ENCODE data around the gene FGR. TPM values are rescaled to one million over a fixed set of nuclear protein-coding genes. Genes with fewer than 3 reads are reported as not detected.
A peak's percentile ranks its signal among the peaks of the same experiment; 100 is the strongest.

The FGR gene
- total RNA-seq, 1 donor, result 0.18 TPM

DNA sequence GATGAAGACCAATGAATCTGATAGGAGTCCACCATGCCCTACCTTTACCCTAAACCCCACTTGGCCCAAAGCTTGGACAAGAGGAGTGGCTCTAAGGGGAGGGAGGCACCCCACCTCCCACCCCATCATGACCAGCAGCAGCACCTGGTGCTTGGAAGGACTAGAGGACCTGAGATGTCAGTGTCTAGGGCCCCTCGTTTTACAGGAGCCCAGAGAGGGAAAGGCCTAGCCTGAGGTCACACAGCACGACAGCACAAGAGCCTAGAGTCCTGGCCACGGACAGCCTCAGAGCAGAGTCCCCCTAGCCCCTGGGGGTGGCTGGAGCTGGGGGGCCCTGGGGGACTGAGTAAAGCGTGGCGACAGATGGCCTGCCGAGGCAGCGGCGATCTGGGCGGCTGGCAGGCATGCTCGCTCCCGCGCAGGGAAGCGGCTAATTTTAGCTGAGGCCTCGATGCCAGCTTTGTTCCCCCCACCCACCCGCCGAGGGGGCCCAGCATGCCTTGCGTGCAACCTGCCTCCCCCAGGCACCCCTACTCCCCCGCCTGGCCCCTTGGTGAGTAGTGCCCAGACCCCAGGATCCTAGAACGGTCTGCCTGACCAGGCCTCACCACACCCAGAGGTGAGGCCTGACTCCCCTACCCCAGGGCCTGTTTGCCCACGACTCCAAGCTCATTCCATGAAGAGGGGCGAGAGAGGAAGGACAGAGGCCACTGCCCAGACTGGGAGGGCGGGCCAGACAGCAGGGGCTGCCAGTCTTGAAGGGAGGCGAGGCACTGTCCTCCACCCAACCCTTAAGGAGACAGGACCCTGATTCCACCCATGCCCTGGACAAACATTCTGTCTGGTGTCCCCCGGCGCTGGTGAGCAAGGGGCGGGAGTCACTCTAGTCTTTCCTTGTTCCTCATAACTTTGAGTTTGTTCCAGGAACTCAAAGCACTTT, 70.0 kb downstream of the FGR start:
- DNase-seq (ENCODE audit: low read depth), result no peak
- TF ChIP-seq, protein P1, sequence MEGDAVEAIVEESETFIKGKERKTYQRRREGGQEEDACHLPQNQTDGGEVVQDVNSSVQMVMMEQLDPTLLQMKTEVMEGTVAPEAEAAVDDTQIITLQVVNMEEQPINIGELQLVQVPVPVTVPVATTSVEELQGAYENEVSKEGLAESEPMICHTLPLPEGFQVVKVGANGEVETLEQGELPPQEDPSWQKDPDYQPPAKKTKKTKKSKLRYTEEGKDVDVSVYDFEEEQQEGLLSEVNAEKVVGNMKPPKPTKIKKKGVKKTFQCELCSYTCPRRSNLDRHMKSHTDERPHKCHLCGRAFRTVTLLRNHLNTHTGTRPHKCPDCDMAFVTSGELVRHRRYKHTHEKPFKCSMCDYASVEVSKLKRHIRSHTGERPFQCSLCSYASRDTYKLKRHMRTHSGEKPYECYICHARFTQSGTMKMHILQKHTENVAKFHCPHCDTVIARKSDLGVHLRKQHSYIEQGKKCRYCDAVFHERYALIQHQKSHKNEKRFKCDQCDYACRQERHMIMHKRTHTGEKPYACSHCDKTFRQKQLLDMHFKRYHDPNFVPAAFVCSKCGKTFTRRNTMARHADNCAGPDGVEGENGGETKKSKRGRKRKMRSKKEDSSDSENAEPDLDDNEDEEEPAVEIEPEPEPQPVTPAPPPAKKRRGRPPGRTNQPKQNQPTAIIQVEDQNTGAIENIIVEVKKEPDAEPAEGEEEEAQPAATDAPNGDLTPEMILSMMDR (IDR thresholded peaks at IDR 0.05; ENCODE audit: insufficient read depth, low read length), result no peak
- H3K4me3 ChIP-seq (ENCODE audit: low read depth, low read length), result no peak overlapping the region

DNA sequence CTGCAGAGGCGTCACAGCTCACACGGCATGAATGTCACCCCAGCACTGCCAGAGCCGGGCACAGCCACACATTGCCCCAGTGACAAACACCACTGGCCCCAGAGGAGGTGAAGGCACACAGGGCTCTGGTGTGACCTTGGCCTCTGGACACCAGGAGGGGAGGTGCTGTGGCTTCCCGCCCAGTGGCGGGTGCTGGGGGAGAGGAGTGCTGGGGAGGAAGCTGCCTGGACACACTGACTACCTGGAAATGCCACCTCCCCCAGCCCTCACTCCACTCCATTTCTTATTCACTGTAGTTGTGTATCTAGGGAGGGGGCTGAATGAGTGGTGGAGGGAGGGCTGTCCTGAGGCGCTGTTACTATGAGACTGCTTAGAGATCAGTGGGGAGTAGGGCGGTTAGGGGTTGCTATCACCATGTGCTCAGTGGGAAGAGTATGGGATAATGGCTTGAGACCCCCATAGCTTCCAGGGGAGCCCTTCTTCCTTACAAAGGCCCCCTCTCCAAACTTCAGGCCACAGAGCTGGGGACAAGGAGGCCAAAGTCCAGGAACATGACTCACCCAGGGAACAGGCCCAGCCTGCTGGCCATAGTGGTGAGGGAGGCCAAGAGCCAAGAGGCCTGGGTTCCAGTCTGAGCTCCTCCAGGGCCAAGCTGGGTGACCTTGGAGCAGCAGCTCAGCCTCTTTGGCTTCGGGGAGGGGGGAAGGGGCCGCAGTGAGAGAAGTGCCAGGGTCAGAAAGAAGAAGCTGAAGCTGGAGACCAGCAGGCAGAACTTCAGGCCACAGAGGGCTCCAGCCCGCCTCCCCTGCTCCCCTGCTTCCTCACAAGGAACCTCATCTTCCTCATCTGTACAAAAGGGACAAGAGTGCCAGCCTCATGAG, 71.2 kb downstream of the FGR start:
- peak; percentile 57 for DNase-seq (ENCODE audit: low read depth)
- peak overlapping the region; percentile 2 for H3K4me3 ChIP-seq (ENCODE audit: low read depth, low read length)
- TF ChIP-seq, protein P1 (IDR thresholded peaks at IDR 0.05; ENCODE audit: insufficient read depth, low read length), result no peak

DNA sequence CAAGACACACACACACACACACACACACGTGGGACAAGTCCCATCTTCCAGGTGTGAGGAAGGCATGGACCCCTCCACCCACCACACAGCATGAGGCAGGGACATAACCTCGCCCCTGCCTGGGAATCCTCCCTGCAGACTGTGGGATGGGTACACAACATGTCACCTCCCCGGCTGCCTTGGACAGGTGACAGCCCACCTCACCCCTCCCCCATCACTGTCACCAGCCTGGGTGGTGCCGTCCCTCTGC, 71.7 kb downstream of the FGR start:
- no peak for DNase-seq (ENCODE audit: low read depth)
- H3K4me3 ChIP-seq (ENCODE audit: low read depth, low read length), result no peak overlapping the region
- TF ChIP-seq, protein P1 (IDR thresholded peaks at IDR 0.05; ENCODE audit: insufficient read depth, low read length), result no peak

DNA sequence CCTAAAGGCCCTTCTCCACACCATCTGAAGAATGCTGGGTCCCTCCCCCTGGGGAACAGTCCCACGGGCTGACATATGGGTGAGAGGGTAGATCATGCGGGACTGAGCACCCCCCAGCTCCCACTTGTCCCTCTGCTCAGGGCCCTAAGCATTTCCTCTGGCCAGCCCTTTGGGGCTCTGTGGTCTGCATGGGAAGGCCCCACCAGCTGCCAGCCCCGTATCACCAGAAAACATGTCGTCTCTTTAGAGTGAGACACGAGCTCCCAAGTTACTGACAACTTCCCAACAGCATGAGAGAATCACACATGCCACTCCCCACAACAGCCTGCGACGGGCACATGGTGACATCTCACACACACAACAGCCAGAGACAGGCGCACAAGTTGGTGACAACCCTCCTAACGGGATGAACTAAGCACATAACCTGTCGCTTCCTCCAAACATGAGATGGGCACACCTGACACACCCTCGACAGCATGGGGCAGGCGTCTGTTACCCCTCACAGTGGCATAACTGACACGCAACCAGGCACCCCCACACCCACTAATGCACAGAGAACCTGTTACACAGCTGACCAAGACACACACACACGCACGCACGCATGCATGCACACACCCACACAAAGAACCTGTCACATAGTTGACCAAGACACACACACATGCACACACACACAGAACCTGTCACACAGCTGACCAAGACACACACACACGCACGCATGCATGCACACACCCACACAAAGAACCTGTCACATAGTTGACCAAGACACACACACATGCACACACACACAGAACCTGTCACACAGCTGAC, 72.2 kb downstream of the FGR start:
- TF ChIP-seq, protein P1 (IDR thresholded peaks at IDR 0.05; ENCODE audit: insufficient read depth, low read length), result no peak
- H3K4me3 ChIP-seq (ENCODE audit: low read depth, low read length), result no peak overlapping the region
- DNase-seq (ENCODE audit: low read depth), result no peak

Small RNA genes lying within 50 kb of the gene (small RNA-seq; reads per million reads assigned to genes)
- not detected for gene AL031729.1
- gene RNU6-949P, result not detected

Other genes starting within 250 kb of the FGR start
- gene GPR3, start 242.6 kb downstream of the FGR start, total RNA-seq (ENCODE audit: low replicate concordance), result 0.99 TPM in 1 of 2 replicates, not detected in the other
- gene WASF2, start 145.0 kb downstream of the FGR start, total RNA-seq (ENCODE audit: low replicate concordance), result 33.0 and 37.9 TPM in 2 replicates
- gene AHDC1, start 31.0 kb downstream of the FGR start, total RNA-seq (ENCODE audit: low replicate concordance), result 14.6 and 19.1 TPM in 2 replicates
- 64.7 and 194 TPM in 2 replicates for gene IFI6, start 37.0 kb upstream of the FGR start, total RNA-seq (ENCODE audit: low replicate concordance)
- gene FAM76A, start 90.8 kb upstream of the FGR start, total RNA-seq (ENCODE audit: low replicate concordance), result 15.6 and 21.1 TPM in 2 replicates
- 57.6 and 79.6 TPM in 2 replicates for gene STX12, start 138.0 kb upstream of the FGR start, total RNA-seq (ENCODE audit: low replicate concordance)
- gene PPP1R8, start 195.6 kb upstream of the FGR start, total RNA-seq (ENCODE audit: low replicate concordance), result 23.0 and 35.2 TPM in 2 replicates
- gene THEMIS2, start 237.4 kb upstream of the FGR start, total RNA-seq (ENCODE audit: low replicate concordance), result 1.2 and 2.0 TPM in 2 replicates